NCI-H187 treated with DMSO at 0.1 percent for 48 hours (cell line): ENCODE data around the gene ATXN2L.
"Not testable (repeated sequence)": the region's sequence is repeated elsewhere in the genome, so short reads cannot be mapped to it uniquely, and the experiment has no call there.

Experiments used
- DNase-seq: peaks from one replicate; lab custom pipeline; 2025; lab: John Stamatoyannopoulos, UW

Gene ATXN2L

GRCh38 chr16:28822520-28823290 lies at the start of gene ATXN2L:
Gene ATXN2L, plus strand, starts transcription at chr16:28822999. Its CDS starts 261 bp downstream, at chr16:28823260.
- DNase-seq: no peak

GRCh38 chr16:28781697-28782096 lies 41.1 kb upstream of the ATXN2L start:
- DNase-seq: not testable (repeated sequence)

GRCh38 chr16:28782357-28782756 lies 40.4 kb upstream of the ATXN2L start:
- DNase-seq: not testable (repeated sequence)

GRCh38 chr16:28802235-28803019 lies 20.4 kb upstream of the ATXN2L start:
- DNase-seq: not testable (repeated sequence)

- DNase-seq: not testable (repeated sequence)
Measured at GRCh38 chr16:28807445-28808120, 15.2 kb upstream of the ATXN2L start.

GRCh38 chr16:28820016-28820415 lies 2.8 kb upstream of the ATXN2L start:
- no peak for DNase-seq

GRCh38 chr16:28820546-28820945 lies 2.3 kb upstream of the ATXN2L start:
- DNase-seq: not testable (repeated sequence)

- no peak for DNase-seq
Measured at GRCh38 chr16:28821874-28822519, 802 bp upstream of the ATXN2L start.

- no peak for DNase-seq
Measured at GRCh38 chr16:28823291-28823872, 583 bp downstream of the ATXN2L start.

GRCh38 chr16:28823873-28824716 lies 1.3 kb downstream of the ATXN2L start:
- DNase-seq: peak; percentile 35

GRCh38 chr16:28824717-28824973 lies 1.8 kb downstream of the ATXN2L start:
- no peak for DNase-seq

- no peak for DNase-seq
Measured at GRCh38 chr16:28826141-28826540, 3.3 kb downstream of the ATXN2L start.

- DNase-seq: no peak
Measured at GRCh38 chr16:28829747-28830146, 6.9 kb downstream of the ATXN2L start.

GRCh38 chr16:28830531-28830930 lies 7.7 kb downstream of the ATXN2L start:
- no peak for DNase-seq

- no peak for DNase-seq
Measured at GRCh38 chr16:28834349-28834748, 11.6 kb downstream of the ATXN2L start.

GRCh38 chr16:28834873-28835863 lies 12.4 kb downstream of the ATXN2L start:
- no peak for DNase-seq

GRCh38 chr16:28835864-28836760 lies 13.3 kb downstream of the ATXN2L start:
- no peak for DNase-seq

- DNase-seq: no peak
Measured at GRCh38 chr16:28836761-28837064, 13.9 kb downstream of the ATXN2L start.
